HG03097 (cell line): Measurements from ENCODE around the gene PALD1.

ENCODE experiments used
- ATAC-seq: cut with Tn5 transposase; IDR thresholded peaks from one replicate; pipeline ENCODE4 v1.9.1; 2021; ENCODE audit not compliant: unreplicated experiment, low FRiP score

Gene PALD1

DNA sequence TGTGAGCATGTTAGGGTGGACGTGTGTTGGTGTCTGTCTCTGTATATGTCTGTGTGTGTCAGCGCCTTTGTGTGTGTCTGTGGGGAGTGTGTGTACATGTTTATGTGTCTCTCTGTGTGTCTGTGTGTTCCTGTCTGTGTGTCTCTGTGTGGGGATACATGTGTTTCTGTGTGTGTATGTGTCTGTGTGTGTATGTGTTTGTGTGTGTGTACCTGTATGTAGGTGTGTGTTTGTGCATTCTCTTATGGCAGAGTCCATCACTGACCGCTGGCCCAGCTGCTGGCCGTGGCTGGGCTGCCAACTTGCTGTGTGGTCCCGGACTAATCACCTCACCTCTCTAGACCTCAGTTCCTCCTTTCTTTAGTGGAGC, 54.6 kb downstream of the PALD1 start:
- ATAC-seq = no peak

DNA sequence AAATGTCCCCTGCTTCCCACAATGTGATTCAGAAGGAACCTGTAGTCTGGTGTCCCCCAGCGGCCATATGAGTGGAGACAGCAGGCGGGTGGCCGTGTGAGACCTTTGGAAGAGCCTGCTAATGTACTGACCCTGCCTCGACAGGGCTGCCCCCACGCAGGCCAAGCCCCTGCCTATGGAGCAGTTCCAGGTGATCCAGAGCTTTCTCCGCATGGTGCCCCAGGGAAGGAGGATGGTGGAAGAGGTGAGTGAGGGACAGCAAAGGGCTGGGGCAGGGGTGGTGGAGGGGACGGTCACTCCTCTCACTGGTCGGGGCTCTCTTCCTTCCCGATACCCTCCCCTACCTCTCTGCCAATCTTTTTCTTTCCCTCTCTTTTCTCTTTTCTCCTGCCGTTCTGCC, 55.7 kb downstream of the PALD1 start:
- no peak for ATAC-seq

DNA sequence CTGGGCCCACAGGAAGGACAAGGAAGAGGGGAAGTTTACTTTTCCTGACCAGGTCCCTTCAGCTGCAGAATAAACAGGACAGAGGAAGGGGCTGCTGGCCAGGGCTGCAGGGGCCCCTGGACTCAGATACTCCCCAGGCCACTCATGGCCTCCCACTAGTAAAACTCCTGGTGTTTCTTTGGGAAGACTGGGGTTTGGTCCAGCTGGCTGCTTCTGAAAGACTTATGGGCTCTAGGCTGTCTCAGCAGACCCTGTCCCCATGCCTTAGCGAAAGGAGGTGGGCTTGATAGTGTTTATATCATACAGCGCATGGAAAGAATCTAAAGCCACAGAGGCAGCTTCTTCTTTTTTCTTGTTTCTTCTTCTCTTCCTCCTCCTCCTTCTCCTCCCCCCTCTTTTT, 56.4 kb downstream of the PALD1 start:
- no peak for ATAC-seq

DNA sequence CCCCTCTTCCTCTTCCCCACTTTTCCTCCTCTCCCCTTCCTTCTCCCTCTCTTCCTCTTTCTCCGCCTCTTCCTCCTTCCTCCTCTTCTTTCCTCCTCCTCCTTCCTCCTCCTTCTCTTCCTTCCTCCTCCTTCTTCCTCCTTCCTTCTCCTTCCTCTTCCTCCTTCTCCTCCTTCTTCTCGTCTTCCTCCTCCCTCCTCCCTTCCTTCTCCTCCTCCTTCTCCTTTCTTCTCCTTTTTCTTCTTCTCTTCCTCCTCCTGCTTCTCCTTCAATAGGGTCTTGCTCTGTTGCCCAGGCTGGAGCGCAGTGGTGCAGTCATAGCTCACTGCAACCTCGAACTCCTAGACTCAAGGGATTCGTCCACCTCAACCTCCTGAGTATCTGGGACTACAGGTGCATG, 56.9 kb downstream of the PALD1 start:
- no peak for ATAC-seq

DNA sequence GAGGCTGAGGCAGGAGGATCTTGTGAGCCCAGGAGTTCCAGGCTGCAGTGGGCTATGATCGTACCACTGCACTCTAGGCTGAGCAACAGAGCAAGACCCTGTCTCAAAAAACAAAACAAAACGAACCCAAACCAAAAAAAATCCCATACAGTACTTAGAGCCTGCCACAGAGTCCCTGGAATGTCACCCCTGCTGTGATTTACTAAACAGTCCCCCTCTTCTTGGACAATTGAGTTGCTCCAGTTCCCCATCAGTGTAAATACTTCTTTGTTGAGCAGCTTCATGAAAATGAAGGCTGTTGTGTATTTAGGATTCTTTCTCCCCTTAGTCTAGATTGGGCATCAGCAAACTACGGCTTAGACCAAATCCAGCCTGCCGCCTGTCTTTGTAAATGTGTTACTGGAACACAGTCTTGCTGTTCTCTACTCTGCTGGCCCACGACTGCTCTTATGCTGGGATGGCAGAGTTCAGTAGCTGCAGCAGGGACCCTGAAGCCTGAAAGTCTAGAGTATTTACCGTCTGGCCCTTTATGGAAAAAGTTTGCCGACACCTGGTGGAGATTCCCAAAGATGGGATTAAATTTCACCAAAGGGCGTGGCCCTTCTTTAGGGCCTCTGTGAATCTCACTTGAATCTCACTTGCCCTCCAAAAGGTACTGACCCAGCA, 57.8 kb downstream of the PALD1 start:
- no peak for ATAC-seq

DNA sequence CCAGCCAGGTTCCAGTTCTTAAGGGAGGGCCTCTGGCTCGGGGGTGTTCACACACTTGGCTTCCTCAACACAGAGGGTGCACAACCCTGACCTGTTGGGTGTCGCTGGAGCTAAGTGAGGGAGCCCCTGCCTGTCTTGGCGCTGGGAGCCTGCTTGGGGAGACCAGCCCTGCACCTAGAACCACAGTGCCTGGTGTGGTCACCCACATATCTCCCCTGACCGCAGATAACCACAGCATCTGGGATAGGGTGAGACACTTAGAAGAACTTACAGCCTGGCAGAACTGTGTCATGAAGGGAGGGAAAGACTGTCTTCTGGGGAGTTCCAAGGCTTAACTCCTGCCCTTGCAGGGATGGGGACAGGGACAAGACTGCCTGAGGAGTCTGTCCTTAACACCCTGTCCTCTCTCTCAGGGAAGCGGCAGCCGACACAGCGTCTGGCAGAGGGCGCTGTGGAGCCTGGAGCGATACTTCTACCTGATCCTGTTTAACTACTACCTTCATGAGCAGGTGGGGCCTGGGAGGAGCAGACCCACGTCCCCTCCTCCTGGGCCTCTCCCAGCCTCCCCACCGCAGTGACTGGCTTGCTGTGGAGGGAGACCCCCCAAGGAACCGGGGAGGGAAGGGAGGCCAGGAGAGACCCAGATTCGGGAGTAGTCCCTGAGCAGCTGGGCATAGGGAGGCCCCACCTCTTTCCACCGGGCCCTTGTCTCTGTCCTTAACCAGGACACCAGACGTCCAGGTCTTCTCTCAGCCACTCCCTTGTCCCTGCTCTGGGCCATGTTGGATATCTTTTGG, 59.0 kb downstream of the PALD1 start:
- no peak for ATAC-seq

DNA sequence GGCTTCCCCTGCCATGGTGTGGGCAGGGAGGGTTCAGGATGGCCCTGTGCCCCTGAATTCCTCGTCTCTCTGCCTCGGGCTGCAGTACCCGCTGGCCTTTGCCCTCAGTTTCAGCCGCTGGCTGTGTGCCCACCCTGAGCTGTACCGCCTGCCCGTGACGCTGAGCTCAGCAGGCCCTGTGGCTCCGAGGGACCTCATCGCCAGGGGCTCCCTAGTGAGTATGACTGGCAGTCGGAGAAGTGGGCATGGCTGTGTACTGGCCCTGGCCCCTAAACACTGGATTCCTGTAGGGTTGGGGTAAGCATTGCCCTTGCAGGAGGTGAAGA, 59.6 kb downstream of the PALD1 start:
- no peak for ATAC-seq

DNA sequence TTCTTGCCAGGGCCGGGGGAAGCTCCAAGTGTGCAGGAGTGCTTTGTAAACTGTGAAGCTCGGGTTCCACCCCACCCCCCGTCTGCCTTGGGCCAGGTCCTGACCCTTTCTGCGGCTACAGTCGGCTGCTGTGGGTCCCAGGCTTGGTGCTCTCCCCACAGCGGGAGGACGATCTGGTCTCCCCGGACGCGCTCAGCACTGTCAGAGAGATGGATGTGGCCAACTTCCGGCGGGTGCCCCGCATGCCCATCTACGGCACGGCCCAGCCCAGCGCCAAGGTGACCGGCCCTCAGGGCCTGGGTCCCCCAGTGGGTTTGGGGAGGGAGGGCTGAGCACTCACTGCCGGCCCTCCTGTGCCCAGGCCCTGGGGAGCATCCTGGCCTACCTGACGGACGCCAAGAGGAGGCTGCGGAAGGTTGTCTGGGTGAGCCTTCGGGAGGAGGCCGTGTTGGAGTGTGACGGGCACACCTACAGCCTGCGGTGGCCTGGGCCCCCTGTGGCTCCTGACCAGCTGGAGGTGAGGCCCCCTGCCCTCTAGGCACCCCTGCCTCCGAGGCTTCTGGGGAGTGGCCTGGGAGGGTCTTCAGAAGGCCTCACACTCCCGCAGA, 60.3 kb downstream of the PALD1 start:
- no peak for ATAC-seq

DNA sequence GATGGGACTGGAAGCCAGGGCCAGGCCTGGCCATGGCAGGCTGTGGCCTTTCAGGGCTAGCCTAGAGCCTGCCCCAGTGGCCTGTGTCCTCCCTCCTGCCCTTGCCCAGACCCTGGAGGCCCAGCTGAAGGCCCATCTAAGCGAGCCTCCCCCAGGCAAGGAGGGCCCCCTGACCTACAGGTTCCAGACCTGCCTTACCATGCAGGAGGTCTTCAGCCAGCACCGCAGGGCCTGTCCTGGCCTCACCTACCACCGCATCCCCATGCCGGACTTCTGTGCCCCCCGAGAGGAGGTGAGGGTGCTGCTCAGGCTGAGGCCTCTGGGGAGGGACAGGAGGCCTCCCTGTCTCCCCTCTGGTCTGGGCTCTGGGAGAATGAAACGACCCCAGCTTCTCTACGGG, 60.9 kb downstream of the PALD1 start:
- ATAC-seq = no peak

DNA sequence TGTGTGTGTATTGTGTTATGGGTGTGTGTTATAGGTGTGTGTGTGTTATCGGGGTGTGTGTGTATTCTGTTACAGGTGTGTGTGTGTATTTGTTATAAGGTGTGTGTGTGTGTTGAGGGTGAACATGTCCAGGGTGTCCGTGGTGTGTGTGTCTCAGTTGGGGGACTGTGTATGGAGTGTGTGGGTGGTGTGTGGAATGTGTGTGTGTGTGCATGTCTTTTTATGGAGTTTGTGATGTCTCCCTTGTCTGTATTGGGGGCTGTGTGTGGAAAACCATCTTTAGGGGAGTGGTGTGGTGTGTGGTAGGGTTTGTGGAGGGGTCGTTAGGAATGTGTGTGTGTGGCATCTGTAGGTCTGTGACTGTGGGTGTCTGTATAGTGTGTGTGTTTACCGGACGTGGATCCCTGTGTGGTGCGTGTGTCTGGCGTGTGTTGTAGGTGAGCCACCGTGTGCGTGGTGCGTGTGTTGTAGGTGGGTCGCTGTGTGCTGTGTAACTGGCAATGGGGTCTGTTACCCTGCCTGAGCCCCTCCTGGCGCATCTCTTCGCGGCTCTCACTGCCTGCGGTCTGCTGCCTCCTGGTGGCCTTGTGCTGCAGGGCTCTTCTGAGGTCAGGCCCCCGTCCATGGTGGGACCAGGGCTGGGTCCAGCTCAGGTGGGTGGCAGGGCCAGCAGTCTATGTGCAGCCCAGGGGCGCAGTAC, 61.7 kb downstream of the PALD1 start:
- no peak for ATAC-seq

DNA sequence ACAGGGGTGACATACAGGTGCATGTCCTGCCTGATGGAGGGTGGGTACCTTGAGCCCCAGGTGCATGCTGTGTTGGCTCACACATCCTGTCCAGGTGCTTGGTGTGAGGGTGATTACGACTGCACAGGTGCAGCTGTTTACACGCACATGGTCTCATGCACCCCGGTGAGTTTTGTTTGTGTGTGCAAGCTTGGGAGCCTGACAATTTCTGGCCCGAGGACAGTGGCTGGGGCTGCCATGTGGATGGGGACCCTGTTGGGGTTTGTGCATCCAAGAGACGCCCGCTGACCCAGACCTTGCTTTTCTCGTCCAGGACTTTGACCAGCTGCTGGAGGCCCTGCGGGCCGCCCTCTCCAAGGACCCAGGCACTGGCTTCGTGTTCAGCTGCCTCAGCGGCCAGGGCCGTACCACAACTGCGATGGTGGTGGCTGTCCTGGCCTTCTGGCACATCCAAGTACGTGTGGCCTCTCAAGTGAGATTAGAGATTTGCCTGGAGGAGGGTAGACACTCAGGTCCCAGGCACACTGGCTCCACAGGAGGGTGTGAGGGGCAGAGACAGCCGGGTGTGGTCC, 62.3 kb downstream of the PALD1 start:
- ATAC-seq = no peak

DNA sequence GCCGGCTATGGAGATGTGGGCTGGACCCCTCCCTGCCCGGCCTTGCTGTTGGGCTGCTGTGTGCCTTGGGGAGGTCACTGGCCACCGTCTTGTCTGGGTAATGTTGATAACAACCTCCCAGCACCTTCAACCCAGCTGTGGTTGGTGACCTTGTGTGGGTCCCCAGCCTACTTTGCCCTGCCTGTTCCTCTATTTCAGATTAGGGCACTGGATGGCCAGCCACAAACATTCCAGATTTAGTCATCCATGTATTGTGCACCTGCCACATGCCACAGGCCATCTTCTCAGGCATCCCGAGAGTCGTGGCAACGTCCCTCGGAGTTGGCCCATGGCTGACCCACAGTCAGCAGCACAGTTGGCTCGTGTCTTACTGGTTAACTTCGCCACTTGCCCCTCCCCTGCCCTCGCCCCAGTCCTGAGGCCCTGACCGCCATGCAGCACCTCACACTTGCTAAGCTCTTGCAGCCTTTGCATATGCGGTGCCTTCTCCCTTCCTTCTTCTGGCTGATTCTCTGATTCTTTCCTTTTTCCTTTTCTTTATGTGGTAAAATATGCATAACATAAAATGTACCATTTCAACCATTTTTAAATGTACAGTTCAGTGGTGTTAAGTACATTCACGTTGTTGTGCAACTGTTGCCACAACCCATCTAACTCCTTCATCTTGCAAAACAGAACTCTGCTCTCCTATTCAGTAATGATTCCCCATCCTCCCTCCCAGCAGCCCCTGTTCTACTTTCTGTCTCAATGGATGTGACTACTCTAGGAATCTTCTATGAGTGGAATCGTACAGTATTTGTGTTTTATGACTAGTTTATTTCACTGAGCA, 63.4 kb downstream of the PALD1 start:
- no peak for ATAC-seq

DNA sequence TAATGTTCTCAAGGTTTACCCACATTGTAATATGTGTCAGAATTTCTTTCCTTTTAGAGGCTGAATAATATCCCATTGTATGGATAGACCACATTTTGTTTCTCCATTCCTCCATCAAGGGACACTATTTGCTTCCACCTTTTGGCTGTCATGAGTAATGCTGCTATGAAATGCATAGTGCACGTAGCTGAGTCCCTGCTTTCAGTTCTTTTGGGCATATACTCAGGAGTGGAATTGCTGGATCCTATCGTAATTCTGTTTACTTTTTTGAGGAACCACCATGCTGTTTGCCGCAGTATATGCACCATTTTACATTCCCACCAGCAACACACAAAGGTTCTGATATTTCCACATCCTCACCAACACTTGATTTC, 64.0 kb downstream of the PALD1 start:
- ATAC-seq = no peak

DNA sequence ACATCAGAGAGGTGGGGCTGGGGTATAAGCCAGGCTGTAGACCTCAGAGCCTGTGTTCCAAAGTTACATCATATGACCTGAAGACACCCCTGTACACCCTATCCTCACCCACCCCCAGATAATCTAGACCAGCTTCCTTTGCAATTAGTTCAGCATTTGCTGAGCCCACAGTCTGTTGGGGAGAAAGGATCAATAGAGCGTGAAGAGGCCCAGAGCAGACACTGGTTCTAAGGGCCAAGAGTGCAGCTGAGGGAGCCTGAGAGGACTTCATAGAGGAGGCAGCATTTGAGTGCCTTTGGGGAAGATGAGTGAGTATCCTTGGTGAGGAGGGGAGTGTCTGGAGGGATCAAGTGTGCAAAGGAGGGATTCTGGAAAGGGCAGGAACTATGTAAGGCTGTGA, 65.3 kb downstream of the PALD1 start:
- no peak for ATAC-seq

DNA sequence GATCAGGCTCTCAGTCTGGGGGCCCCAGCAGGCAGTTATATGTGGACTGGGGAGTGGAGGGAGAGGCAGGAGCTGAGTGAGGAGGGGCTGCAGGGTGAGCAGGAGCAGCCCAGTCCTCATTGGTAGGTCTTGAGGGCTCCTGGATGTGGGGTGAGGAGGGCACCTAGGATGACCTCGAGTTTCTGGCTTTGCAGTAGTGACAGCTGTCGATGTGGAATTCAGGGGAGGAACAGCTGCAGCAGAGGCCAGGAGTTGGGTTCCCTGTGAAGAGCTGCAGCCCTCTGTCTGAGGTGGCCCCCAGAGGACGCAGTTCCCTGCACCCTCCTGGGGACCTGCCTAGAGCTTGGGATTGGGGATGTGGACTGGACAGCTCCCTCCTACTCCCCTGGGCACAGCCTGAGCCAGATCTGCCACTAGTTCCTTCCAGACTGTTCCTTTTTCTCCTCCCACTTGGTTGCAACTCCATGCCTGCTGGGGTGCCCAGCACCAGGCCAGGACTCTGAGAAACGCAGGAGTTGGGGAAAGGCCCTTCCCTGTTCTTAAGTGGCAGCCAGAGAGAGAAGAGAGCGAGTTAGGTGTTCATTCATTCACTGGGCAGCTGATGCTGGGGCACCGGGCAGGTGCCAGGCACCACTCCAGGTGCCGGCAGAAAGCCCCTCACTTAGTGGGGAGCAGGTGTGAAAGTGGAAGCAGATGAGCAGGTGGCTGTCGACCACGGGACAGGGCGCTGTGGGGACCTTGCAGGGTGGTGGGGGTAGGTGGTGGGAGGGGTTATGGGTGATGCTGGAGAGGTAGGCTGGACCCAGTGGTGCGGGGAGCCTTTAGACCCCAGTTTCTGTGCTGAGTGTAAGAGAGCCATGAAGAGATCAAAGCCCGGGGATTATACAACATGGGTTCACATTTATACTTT, 66.1 kb downstream of the PALD1 start:
- no peak for ATAC-seq

DNA sequence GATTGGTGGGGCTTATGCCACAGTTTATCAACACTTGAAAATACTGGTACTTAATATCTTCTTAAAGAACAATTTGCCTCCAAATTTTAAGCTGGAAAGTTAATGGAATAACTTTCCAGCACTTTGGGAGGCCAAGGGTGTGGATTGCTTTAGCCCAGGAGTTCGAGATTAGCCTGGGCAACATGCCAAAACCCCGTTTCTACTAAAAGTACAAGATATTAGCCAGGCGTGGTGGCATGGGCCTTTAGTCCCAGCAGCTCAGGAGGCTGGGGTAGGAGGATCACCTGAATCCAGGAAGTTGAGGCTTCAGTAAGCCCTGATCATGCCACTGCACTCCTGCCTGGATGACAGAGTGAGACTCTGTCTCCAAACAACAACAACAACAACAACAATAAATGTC, 68.0 kb downstream of the PALD1 start:
- no peak for ATAC-seq

DNA sequence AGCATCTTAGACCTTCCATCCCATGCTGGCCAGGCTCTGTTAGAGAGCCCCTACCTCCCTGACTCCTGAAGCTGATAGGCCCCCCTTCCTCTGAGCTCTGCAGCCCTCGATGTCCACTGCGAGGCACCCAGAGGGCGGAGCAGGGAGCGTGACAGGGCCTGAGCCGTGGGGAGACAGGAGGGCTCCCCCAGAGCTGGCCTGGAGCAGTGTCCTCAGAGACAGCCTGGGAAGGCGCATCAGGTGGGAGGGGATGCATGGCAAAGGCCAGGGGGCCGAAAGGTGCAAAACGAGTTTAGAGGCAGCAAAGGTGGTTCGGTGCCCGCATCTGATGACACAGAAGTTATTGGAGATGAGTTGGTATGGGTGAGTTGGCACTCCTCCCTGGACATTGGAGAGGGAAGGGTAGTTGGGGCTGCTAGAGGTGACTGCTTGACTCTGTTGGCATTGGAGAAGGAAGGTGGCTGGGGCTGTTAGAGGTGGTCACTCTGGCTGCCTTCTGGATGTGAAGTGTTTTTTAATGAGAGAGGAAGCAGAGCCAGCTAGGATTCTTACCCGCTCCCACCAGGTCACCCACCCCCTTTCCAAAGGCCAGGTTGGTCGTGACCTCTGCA, 70.9 kb downstream of the PALD1 start:
- no peak for ATAC-seq

DNA sequence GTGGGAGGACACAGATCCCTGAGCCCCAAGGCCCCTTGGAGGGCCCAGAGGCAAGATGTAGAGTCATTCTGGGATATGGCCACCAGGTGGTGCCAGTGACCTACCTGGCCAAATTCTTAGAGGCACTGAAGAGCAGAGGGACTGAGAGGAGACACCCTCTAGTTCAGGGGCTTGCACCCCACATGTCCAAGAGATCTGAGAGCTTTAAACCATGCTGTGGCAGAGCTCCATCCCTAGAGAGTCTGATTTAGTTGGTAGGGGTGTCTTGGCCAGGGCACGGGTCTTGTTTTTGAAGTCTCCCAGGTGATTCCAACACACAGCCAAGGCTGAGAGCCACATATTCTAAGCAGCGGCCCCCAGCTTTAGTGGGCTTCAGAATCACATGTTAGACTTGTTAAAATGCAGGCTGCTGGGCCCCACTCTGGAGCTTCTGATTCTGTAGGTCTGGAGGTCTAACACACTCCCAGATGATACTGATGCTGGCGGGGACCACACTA, 71.4 kb downstream of the PALD1 start:
- no peak for ATAC-seq

DNA sequence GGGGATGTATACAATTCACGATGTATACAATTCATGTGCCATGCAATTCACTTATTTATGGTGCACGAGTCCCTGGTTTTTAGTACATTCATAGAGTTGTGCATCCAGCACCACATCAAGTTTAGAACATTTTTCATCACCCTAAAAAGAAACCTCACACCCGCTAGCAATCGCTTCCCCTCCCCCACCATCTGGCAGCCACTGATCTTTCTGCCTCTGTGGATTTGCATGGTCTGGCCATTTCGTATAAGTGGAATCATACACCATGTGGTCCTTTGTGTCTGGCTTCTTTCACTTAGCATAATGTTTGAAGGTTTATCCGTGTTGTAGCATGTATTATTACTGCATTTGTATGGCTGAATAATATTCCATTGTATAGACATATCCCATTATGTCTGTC, 71.9 kb downstream of the PALD1 start:
- ATAC-seq = no peak
